ENCODE measurements around the gene SUPT3H.

- no peak for TF ChIP-seq POLR2AphosphoS5 (IDR thresholded peaks at IDR 0.05; ENCODE audit: low read depth, low read length)
- TF ChIP-seq, protein P1, sequence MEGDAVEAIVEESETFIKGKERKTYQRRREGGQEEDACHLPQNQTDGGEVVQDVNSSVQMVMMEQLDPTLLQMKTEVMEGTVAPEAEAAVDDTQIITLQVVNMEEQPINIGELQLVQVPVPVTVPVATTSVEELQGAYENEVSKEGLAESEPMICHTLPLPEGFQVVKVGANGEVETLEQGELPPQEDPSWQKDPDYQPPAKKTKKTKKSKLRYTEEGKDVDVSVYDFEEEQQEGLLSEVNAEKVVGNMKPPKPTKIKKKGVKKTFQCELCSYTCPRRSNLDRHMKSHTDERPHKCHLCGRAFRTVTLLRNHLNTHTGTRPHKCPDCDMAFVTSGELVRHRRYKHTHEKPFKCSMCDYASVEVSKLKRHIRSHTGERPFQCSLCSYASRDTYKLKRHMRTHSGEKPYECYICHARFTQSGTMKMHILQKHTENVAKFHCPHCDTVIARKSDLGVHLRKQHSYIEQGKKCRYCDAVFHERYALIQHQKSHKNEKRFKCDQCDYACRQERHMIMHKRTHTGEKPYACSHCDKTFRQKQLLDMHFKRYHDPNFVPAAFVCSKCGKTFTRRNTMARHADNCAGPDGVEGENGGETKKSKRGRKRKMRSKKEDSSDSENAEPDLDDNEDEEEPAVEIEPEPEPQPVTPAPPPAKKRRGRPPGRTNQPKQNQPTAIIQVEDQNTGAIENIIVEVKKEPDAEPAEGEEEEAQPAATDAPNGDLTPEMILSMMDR (IDR thresholded peaks at IDR 0.05; ENCODE audit: control extremely low read depth in 1 of 3, insufficient read depth in 1 of 3, low read depth in 1 of 3, low read length in 3 of 3) = no peak
- TF ChIP-seq, protein P2, sequence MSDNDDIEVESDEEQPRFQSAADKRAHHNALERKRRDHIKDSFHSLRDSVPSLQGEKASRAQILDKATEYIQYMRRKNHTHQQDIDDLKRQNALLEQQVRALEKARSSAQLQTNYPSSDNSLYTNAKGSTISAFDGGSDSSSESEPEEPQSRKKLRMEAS (IDR thresholded peaks at IDR 0.05) = no peak
- no peak for TF ChIP-seq EP300 (IDR thresholded peaks at IDR 0.05; ENCODE audit: borderline replicate concordance in 1 of 2, low read depth in 2 of 2, low read length in 2 of 2)
- no peak for TF ChIP-seq FOSL1 (IDR thresholded peaks at IDR 0.05; ENCODE audit: insufficient read depth, low read depth, low read length)
- TF ChIP-seq RNF2 (IDR thresholded peaks at IDR 0.05; ENCODE audit: borderline replicate concordance, low read depth, low read length, missing control alignments, poor library complexity, severe bottlenecking) = no peak
- no peak for TF ChIP-seq JUND (IDR thresholded peaks at IDR 0.05; ENCODE audit: low read length)
Observed at GRCh38 chr6:45184040-45184439, 193.7 kb downstream of the SUPT3H start.
